ENCODE results near the gene DDX27. TPM values are rescaled to one million over a fixed set of nuclear protein-coding genes. Genes with fewer than 3 reads are reported as not detected.

Gene DDX27
- total and polyA plus RNA-seq, 2 of the 13 experiments (the other 11 are each of a cell fraction or from before 2014, with no cell fraction given), result 42.6 to 72.8 TPM

DNA sequence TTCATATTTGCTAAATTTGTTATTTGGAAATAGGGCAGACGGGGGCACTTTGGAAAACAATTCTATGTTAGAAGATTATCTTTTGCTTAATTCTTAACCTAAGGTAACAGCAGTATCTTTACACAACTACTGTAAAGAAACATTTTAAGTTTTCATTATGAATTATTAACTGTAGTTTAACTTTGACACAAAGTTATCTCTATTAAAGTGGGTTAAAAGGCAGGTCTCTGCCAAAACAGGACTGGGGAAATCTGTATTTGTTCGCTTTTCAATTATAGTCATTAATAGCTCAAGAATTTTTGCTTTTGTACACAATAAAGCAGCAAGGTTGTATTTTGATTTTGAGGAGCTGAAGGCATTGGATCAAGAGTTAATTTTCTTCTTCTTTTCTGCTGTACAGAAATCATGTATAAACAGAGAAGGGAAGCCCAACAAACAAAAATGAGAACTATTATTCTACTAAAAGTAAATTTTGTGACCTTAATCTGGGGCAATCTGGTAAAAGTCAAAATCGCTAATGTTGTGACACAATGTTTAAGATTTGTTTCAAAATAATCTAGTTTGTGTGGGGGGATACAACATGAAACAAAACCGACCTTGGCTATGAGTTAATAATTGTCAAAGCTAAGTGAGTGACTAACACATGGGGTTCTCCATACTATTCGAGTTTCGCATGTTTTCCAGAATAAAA, 34.0 kb upstream of the DDX27 start (continued):
- no peak; the same call in 1 of the 2 replicates for TF ChIP-seq SIN3B (IDR thresholded peaks at IDR 0.05; ENCODE audit: low read length)
- no peak for TF ChIP-seq ZNF839 (CRISPR knock-in tag; IDR thresholded peaks at IDR 0.05; ENCODE audit: borderline replicate concordance)
- TF ChIP-seq, protein P1, sequence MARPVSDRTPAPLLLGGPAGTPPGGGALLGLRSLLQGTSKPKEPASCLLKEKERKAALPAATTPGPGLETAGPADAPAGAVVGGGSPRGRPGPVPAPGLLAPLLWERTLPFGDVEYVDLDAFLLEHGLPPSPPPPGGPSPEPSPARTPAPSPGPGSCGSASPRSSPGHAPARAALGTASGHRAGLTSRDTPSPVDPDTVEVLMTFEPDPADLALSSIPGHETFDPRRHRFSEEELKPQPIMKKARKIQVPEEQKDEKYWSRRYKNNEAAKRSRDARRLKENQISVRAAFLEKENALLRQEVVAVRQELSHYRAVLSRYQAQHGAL (CRISPR knock-in tag; IDR thresholded peaks at IDR 0.05; ENCODE audit: not compliant biosample characterization), result no peak
- TF ChIP-seq CAMTA2 (CRISPR knock-in tag; IDR thresholded peaks at IDR 0.05; ENCODE audit: borderline replicate concordance), result no peak
- no peak for TF ChIP-seq HNRNPH1 (optimal IDR thresholded peaks at IDR 0.05; ENCODE audit: low read depth, low read length)
- TF ChIP-seq, protein P2, sequence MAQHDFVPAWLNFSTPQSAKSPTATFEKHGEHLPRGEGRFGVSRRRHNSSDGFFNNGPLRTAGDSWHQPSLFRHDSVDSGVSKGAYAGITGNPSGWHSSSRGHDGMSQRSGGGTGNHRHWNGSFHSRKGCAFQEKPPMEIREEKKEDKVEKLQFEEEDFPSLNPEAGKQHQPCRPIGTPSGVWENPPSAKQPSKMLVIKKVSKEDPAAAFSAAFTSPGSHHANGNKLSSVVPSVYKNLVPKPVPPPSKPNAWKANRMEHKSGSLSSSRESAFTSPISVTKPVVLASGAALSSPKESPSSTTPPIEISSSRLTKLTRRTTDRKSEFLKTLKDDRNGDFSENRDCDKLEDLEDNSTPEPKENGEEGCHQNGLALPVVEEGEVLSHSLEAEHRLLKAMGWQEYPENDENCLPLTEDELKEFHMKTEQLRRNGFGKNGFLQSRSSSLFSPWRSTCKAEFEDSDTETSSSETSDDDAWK (CRISPR knock-in tag; IDR thresholded peaks at IDR 0.05), result no peak
- no peak for TF ChIP-seq ZSCAN9 (CRISPR knock-in tag; IDR thresholded peaks at IDR 0.05; ENCODE audit: borderline replicate concordance)
- TF ChIP-seq, protein P3, sequence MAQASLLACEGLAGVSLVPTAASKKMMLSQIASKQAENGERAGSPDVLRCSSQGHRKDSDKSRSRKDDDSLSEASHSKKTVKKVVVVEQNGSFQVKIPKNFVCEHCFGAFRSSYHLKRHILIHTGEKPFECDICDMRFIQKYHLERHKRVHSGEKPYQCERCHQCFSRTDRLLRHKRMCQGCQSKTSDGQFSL (CRISPR knock-in tag; IDR thresholded peaks at IDR 0.05), result 0 out of 2 replicates have a peak, but pooled peaks have one; percentile 6
- TF ChIP-seq, protein P4, sequence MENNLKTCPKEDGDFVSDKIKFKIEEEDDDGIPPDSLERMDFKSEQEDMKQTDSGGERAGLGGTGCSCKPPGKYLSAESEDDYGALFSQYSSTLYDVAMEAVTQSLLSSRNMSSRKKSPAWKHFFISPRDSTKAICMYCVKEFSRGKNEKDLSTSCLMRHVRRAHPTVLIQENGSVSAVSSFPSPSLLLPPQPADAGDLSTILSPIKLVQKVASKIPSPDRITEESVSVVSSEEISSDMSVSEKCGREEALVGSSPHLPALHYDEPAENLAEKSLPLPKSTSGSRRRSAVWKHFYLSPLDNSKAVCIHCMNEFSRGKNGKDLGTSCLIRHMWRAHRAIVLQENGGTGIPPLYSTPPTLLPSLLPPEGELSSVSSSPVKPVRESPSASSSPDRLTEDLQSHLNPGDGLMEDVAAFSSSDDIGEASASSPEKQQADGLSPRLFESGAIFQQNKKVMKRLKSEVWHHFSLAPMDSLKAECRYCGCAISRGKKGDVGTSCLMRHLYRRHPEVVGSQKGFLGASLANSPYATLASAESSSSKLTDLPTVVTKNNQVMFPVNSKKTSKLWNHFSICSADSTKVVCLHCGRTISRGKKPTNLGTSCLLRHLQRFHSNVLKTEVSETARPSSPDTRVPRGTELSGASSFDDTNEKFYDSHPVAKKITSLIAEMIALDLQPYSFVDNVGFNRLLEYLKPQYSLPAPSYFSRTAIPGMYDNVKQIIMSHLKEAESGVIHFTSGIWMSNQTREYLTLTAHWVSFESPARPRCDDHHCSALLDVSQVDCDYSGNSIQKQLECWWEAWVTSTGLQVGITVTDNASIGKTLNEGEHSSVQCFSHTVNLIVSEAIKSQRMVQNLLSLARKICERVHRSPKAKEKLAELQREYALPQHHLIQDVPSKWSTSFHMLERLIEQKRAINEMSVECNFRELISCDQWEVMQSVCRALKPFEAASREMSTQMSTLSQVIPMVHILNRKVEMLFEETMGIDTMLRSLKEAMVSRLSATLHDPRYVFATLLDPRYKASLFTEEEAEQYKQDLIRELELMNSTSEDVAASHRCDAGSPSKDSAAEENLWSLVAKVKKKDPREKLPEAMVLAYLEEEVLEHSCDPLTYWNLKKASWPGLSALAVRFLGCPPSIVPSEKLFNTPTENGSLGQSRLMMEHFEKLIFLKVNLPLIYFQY (CRISPR knock-in tag; IDR thresholded peaks at IDR 0.05; ENCODE audit: borderline replicate concordance), result no peak
- TF ChIP-seq NAIF1 (CRISPR knock-in tag; IDR thresholded peaks at IDR 0.05; ENCODE audit: borderline replicate concordance), result 0 out of 2 replicates have a peak, but pooled peaks have one; percentile 13
- TF ChIP-seq ZNF329 (CRISPR knock-in tag; IDR thresholded peaks at IDR 0.05; ENCODE audit: low read depth), result no peak
- TF ChIP-seq NPAS2 (CRISPR knock-in tag; IDR thresholded peaks at IDR 0.05; ENCODE audit: borderline replicate concordance), result no peak
- TF ChIP-seq ZFP62 (CRISPR knock-in tag; IDR thresholded peaks at IDR 0.05), result no peak
- TF ChIP-seq, protein P5, sequence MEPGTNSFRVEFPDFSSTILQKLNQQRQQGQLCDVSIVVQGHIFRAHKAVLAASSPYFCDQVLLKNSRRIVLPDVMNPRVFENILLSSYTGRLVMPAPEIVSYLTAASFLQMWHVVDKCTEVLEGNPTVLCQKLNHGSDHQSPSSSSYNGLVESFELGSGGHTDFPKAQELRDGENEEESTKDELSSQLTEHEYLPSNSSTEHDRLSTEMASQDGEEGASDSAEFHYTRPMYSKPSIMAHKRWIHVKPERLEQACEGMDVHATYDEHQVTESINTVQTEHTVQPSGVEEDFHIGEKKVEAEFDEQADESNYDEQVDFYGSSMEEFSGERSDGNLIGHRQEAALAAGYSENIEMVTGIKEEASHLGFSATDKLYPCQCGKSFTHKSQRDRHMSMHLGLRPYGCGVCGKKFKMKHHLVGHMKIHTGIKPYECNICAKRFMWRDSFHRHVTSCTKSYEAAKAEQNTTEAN (CRISPR knock-in tag; conservative IDR thresholded peaks at IDR 0.05), result no peak; the same call in 1 of the 2 replicates
- TF ChIP-seq PAWR (CRISPR knock-in tag; IDR thresholded peaks at IDR 0.05; ENCODE audit: borderline replicate concordance), result no peak
- TF ChIP-seq ZNF337 (CRISPR knock-in tag; IDR thresholded peaks at IDR 0.05; ENCODE audit: borderline replicate concordance, low read depth), result no peak
- no peak for TF ChIP-seq ZBTB21 (CRISPR knock-in tag; IDR thresholded peaks at IDR 0.05)
- TF ChIP-seq ZNF138 (CRISPR knock-in tag; IDR thresholded peaks at IDR 0.05; ENCODE audit: low read depth), result no peak
- no peak for TF ChIP-seq NONO (IDR thresholded peaks at IDR 0.05)
- TF ChIP-seq NONO (CRISPR knock-in tag; conservative IDR thresholded peaks at IDR 0.05), result no peak
- TF ChIP-seq ATAD3A (CRISPR knock-in tag; IDR thresholded peaks at IDR 0.05), result no peak
- TF ChIP-seq, protein P6, sequence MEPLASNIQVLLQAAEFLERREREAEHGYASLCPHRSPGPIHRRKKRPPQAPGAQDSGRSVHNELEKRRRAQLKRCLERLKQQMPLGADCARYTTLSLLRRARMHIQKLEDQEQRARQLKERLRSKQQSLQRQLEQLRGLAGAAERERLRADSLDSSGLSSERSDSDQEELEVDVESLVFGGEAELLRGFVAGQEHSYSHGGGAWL (CRISPR knock-in tag; IDR thresholded peaks at IDR 0.05), result no peak
